Esophagus squamous epithelium (tissue), 4 donors: Measurements from ENCODE around the gene FEM1C.

Source experiments
- CTCF ChIP-seq, 6 experiments: fragments of 450-650 bp in 4 of 6; fragments of 200-600 bp in 2 of 6; sonication (generic) in 2 of 6; IDR thresholded peaks; one replicate each; pipeline ENCODE4 v1.5.1; 2016 to 2019; ENCODE audit warnings: antibody characterized with exemption in 6 of 6, mild to moderate bottlenecking in 4 of 6, moderate library complexity in 4 of 6
- POLR2A ChIP-seq, 4 donors: fragments of 450-650 bp; IDR thresholded peaks; one replicate each; pipeline ENCODE4 v1.6.1; 2017; ENCODE audit warnings: antibody characterized with exemption in 4 of 4, mild to moderate bottlenecking in 4 of 4, moderate library complexity in 3 of 4

- TF ChIP-seq CTCF (IDR thresholded peaks at IDR 0.05) = no peak
- TF ChIP-seq POLR2A (IDR thresholded peaks at IDR 0.05) = no peak
Measured at GRCh38 chr5:115584501-115584900, 39.9 kb upstream of the FEM1C start.
